HG03469 (cell line): Measurements from ENCODE around the gene COL16A1.

Source experiments
- ATAC-seq: cut with Tn5 transposase; IDR thresholded peaks from one replicate; pipeline ENCODE4 v1.9.1; 2021; ENCODE audit warnings: mild to moderate bottlenecking, moderate library complexity, moderate number of reproducible peaks; ENCODE audit not compliant: unreplicated experiment

The COL16A1 gene

DNA sequence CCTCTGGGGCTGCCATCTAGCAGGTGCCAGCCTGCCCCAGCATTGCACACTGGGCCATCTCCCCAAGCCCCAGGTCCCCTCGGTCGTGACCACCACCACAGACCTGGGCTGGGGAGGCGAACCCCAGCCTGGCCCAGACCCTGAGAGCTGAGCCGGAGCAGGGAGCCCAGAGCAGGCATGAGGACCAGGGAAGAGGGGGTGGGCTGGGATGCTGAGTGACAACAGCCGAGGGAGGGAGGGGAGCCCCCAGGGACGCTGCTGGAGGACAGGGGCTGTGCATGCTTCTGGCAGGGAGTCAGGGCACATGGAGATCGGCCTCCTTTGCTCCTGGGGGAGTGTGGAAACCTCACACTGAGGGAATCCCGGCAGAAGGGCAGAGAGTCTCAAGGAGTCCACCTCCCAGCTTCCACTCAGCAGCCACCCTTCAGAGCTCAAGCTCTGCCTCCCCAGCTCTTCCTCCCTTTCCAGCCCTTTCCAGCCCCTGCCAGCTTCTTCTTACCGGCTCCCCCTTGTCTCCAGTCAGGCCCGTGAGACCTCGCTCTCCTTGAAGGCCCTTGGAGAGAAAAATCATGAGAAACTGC lies 35.4 kb downstream of the COL16A1 start:
- ATAC-seq, result no peak

GRCh38 chr1:31667065-31667785 lies 36.6 kb downstream of the COL16A1 start:
- no peak for ATAC-seq

GRCh38 chr1:31666263-31666963 lies 37.4 kb downstream of the COL16A1 start:
- ATAC-seq, result no peak

DNA sequence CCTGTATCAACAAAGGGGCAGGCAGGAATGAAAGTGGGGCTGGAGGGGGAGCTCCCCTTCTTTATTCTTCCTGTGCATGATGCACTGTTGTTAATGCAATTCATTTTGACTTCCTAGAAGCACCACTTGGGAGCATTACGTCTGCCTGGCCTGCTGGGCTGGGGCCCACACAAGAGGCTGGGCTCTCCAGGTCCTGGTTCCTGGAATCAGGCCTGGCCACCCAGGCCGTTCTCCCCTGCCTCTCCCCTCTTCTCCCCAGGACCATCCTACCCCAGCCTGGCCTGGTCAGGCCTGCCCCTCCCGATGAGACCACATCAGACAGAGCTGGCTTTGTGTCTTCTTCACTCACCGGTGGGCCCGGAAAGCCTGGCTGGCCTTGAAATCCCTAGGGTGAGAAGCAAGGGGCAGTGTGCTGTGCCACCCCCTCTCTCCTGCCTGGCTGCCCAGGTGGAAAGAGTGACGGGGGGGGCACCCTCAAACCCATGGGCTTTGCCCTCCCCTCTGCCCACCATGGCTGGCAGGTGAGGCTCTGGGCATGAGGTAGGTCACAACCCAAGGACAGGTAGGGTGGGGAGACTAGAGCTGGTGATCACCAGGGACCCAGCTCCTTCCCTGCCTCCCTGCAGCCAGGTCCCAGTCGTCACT lies 38.5 kb downstream of the COL16A1 start:
- ATAC-seq, result no peak

- ATAC-seq, result no peak
Observed at GRCh38 chr1:31664528-31664927, 39.3 kb downstream of the COL16A1 start.

- no peak for ATAC-seq
Observed at GRCh38 chr1:31663622-31664452, 40.0 kb downstream of the COL16A1 start.

GRCh38 chr1:31662463-31662862 lies 41.4 kb downstream of the COL16A1 start:
- ATAC-seq, result no peak

DNA sequence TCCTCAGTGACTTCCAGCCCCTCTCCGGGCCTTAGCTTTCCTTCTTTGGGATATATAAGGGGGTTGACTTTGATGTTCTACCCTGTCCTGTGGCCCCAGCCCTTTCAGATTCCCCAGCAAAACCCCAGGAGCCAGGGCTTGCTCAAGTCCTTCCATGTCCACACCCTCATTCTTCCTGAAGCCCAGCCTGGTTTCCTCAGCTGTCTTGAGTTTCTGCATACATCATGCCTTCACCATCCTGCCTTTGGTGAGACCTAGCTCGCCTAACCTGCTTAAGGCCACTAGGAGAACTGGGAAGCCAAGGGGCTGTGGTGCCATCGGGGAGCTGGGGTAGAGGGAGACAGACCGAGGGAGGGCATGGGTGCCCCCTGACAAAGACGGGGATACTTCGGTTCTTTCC lies 42.0 kb downstream of the COL16A1 start:
- no peak for ATAC-seq

DNA sequence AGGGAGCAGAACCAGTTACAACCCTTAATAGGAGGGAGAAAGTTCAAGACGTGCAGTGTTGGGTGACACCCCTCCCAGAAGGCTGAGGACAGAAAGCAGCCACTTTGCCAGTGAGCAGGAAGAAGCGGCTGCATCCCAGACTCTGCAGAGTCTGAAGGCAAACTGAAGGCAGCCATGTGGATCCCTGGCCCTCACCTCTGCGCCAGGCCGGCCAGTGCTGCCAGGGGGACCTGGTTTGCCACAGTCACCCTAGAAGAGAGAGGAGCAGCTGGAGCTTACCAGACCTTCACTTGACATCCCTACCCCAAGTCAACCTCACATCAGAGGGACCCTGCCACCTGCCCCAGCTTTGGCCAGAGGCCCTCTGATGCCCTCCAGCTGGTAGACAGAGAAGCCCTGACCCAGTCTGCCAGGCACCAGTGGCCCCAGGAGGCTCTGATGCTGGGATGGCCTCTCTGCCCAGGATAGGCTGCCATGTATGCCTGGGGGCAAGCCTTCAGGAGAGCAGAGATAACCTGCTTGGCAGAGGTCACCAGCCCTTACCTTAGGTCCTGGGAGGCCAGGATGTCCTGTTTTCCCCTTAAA lies 42.9 kb downstream of the COL16A1 start:
- ATAC-seq, result no peak

GRCh38 chr1:31659889-31660288 lies 43.9 kb downstream of the COL16A1 start:
- ATAC-seq, result no peak

GRCh38 chr1:31658721-31659120 lies 45.1 kb downstream of the COL16A1 start:
- ATAC-seq, result no peak

DNA sequence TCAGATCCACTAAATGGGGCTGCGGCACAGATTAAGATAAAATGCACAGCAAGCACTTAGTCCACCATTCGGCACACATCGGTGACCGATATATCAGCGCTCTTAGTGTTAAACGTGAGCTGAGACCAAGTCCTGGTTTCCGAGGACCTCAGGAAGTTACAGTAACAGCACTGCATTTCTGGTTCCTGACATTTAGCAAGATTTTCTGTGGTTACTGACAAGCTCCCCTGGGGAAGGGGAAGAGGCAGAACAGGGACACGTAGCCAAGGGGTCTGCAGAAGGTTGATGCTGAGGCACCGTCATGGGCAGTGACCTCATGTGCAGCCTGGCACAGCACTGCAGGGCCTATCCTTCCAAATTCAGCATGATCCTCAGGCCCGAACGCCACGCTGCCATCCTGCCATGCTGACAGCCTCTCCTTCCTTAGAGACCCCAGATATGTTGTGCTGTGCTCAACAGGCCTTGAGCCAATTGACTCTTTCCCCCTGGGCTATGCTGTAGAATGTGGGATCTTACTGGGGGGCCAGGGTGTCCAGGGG lies 45.8 kb downstream of the COL16A1 start:
- no peak for ATAC-seq

- ATAC-seq, result no peak
Observed at GRCh38 chr1:31657020-31657804, 46.6 kb downstream of the COL16A1 start.

- no peak for ATAC-seq
Observed at GRCh38 chr1:31655756-31656155, 48.1 kb downstream of the COL16A1 start.

GRCh38 chr1:31655104-31655503 lies 48.7 kb downstream of the COL16A1 start:
- ATAC-seq, result no peak

DNA sequence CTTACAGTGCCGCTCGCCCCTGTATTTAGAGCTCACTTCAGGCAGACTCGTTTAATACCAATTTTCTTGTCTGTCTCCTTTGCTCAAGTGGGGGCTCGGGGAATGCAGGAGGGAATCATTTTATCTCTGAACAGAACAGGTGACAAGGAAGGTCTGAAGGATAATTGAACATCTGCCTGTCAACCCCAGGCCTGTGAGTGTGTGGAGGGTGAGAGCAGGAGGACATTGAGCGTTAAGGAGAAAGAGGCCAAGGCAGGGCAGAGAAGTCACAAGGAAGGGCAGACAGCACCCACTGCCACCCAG lies 49.4 kb downstream of the COL16A1 start:
- ATAC-seq, result no peak

DNA sequence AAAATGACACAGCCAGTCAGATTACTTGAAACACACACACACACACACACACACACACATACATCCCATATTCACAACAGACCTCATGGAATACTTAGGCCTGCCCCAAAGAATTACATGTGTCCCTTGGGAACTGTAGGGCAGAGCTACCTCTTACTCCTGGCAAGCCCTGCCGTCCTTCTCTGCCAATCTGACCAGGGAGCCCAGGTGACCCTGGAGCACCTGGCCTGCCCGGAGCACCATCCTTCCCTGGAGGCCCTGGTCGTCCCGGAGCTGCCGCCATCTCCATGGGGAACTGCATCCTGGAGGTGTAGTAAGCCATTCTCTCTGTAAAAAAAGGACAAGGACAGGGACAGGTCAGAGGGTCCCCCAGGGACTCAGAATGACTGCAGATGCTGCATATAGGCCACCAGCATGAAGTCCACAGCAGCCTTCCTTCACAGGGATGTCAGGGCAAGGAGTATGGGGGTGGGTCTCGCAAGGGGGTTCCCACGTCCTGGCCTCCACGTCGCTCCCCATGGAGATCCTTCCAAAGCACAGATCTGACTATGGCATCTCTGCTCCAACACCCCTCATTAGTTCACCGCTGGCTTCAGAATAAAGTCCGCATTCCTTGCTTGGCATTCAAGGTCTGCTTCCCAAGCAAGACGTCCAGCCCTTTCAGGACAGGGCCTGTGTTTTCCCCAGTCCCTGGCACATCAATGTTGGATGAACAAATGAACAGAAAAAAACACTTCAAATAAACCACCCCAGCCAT lies 49.9 kb downstream of the COL16A1 start:
- no peak for ATAC-seq

DNA sequence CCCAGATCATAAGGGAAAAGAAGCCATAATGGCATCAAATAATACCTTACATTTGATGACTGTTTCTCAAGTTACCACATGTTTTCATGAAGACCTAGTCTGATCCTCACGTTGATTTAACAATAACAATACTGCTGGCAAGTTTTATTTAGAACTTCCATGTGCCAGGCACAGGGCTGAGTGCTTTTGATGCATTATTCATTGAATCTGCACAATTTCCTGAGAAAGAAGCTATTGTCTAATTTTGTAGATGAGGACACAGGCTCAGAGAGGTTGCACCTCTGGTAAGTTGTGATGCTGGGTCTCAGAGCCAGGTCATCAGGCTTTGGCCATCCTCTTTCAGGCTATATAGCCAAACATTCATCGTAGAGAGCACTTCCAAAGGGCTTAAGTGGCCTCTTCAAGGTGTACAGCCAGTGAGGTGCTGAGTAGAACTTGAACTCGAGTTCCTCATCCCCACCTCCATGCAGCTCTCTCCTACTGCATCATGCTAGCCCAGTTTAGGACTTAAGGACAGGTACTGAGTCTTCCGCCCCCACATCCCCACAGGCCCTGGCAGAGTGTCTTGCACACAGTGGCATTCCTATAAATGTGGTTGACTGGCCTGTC lies 50.8 kb downstream of the COL16A1 start:
- no peak for ATAC-seq
